Stimulated activated CD4-positive, alpha-beta T cell treated with anti-CD3 and anti-CD28 coated beads, Interleukin-4, amount 100 ng/mL, for 24 hours (primary cell): ENCODE measurements around the gene MX1.

ENCODE experiments used
- DNase-seq: peaks from one replicate; pipeline ENCODE4 v3.0.0-alpha.2; 2020

MX1 gene

GRCh38 chr21:41432562-41433460 is 6.8 kb downstream of the MX1 start:
- no peak for DNase-seq

DNA sequence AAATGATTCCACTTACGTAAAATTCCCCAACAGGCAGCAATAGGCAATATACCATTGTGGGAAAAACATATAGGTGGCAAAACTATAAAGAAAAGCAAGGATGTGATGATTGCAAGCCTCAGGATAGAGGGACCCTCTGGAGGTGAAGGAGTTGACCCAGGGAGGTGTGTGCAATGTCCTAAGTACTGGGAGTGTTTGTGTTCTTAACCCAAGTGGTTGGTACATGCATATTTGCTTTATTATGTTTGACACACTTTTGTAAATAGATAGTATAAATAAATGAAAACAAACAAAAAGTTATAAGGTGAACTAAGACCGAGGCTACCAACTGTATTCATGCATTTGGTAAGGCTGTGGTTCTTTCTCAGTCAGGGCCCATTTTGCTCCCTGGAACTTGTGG is 7.5 kb downstream of the MX1 start:
- no peak for DNase-seq

- no peak for DNase-seq
Measured at GRCh38 chr21:41435706-41436105, 9.7 kb downstream of the MX1 start.

GRCh38 chr21:41437729-41438128 is 11.7 kb downstream of the MX1 start:
- no peak for DNase-seq

GRCh38 chr21:41438425-41439113 is 12.5 kb downstream of the MX1 start:
- DNase-seq = no peak

GRCh38 chr21:41439248-41439647 is 13.2 kb downstream of the MX1 start:
- no peak for DNase-seq

DNA sequence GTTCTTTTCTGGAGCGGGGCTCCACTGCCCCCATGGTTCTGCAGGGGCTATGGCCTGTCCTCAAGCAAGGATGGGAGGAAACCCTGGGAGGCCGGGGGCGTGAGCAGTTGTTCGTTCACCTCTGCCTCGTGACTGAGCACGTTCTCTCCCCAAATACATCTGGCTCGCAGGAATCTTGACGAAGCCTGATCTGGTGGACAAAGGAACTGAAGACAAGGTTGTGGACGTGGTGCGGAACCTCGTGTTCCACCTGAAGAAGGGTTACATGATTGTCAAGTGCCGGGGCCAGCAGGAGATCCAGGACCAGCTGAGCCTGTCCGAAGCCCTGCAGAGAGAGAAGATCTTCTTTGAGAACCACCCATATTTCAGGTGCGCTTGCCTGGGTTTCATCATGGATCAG is 15.5 kb downstream of the MX1 start:
- no peak for DNase-seq

GRCh38 chr21:41442481-41443186 is 16.6 kb downstream of the MX1 start:
- DNase-seq = no peak

DNA sequence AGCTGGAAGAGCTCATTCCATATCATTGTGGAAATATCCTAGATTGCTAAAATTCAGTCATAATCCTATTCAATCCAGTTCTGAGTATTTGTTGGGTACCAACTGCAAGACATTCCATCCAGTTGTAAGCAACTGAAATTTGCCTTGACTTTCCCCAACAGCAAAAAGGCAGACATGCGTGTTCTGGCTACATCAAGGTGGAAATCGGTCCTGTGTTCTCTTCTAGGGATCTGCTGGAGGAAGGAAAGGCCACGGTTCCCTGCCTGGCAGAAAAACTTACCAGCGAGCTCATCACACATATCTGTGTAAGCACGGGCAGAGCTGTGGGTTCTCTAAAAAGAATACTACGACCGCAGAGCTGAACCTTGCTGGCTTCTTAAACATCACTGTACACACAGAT is 17.5 kb downstream of the MX1 start:
- no peak for DNase-seq

GRCh38 chr21:41444703-41445464 is 18.8 kb downstream of the MX1 start:
- no peak for DNase-seq

DNA sequence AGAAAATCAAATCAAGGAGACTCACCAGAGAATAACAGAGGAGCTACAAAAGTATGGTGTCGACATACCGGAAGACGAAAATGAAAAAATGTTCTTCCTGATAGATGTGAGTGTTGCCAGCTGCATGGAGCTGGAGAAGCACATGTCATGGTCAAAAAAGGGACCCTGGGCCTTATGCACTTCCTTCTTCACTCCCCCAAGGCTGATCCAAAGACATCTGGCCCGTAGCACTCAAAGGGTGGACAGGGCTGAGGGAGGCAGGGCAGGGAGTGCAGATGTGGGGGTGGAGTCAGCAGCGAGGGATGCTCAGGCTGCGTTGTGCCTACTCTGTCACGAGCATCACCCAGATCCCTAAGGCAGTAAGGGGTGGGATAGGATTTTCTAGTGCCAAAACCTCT is 19.4 kb downstream of the MX1 start:
- DNase-seq = no peak

GRCh38 chr21:41446586-41446985 is 20.5 kb downstream of the MX1 start:
- DNase-seq = no peak

GRCh38 chr21:41447356-41447755 is 21.3 kb downstream of the MX1 start:
- no peak for DNase-seq

- no peak for DNase-seq
Measured at GRCh38 chr21:41449613-41450012, 23.6 kb downstream of the MX1 start.

DNA sequence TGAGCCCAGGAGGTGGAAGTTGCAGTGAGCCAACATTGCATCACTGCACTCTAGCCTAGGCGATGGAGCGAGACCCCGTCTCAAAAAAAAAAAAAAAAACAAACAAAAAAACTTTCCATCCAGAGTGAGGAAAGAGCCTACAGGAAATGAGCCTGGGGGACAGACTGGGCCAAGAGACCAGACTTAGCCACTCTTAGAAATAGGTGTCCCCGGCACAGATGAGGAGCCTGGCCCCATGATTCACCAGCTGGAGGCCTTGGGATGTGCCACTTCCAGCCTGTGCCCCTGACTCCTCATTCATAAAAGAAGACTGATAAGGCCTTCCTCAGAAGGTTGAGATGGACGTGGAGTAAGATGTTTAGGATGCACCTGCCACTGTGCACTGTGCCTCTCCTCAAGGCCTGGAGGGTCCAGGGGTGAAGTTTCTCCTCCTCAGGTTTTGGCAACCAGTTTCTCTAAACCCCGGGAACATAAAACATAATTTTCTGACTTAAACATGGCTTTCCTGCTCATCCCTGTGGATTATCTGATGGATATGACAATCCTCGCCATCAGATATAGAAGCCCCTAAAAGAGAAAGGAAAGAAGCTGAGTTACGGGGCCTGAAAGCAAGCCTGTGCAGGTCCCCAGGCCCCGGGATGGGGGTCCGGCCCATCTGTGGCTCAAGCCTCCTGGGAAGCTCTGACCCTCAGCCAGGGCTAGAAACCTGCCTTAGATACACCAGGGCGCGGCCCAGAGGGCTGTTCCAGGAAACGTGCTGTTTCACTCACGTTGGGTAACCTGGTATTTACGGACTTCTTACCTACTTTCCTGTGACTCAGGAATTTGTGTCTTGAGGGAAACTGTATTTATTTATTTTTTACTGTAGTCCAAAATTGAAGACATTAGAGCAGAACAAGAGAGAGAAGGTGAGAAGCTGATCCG is 26.0 kb downstream of the MX1 start:
- DNase-seq = no peak

GRCh38 chr21:41453198-41453597 is 27.2 kb downstream of the MX1 start:
- DNase-seq = no peak

- DNase-seq = no peak
Measured at GRCh38 chr21:41453761-41454160, 27.7 kb downstream of the MX1 start.

DNA sequence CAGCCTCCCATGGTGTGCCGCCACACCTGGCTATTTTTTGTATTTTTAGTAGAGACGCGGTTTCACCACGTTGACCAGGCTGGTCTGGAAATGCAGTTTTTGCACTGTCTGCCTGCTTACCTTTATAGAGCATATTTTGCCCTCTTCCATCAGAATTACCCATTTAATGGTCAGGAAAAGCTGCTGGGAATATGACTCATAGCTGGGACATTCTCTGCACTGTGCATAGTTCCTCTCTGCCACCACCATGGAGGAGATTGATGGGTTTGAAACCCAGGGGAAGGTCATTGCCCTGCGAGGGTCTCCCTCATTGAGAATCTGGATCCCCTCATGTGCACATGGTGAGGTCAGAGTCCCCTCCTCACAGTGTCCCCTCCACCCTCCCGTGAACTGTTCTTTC is 32.1 kb downstream of the MX1 start:
- no peak for DNase-seq

DNA sequence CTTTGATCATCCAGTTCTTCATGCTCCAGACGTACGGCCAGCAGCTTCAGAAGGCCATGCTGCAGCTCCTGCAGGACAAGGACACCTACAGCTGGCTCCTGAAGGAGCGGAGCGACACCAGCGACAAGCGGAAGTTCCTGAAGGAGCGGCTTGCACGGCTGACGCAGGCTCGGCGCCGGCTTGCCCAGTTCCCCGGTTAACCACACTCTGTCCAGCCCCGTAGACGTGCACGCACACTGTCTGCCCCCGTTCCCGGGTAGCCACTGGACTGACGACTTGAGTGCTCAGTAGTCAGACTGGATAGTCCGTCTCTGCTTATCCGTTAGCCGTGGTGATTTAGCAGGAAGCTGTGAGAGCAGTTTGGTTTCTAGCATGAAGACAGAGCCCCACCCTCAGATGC is 32.5 kb downstream of the MX1 start:
- DNase-seq = no peak

DNA sequence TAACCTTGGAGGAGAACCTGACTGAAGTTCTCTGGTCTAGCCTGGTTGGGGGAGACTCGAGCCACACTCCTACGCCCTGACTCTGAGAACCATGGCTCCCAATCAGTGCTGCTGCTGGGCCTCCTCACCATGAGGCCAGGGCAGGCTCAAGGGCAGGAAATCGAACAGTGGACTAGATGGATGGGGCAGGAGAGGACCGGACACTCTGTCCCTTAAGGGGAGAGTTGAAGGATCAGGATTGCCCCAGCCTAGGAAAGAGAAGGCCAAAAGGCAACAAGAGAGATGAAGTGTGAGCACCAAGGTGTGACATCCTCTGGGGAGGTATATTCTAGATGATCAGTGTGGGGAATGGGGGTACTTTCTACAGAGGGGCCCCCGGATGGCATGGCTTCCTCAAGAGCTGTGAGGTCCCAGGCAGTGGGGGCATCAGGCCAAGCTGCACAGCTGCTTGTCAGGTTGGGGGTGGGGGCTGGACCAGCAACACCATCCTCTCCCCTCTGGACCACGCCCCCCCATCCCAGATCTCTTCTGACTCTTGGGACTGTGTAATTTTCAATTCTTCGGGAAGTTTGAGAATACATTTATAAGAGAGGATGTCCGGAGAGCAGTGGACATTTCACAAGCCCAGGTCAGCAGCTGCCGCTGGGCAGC is 34.0 kb downstream of the MX1 start:
- DNase-seq = no peak
